HG03159 (cell line): ENCODE measurements around the gene FNDC3B.

Experiments used
- ATAC-seq: cut with Tn5 transposase; IDR thresholded peaks from one replicate; pipeline ENCODE4 v1.9.1; 2021; ENCODE audit warnings: mild to moderate bottlenecking, moderate library complexity; ENCODE audit not compliant: unreplicated experiment

The FNDC3B gene

GRCh38 chr3:172204716-172205115 lies 165.3 kb downstream of the FNDC3B start:
- ATAC-seq, result no peak

GRCh38 chr3:172208586-172209332 lies 169.4 kb downstream of the FNDC3B start:
- no peak for ATAC-seq

- ATAC-seq, result no peak
Measured at GRCh38 chr3:172209333-172210321, 170.2 kb downstream of the FNDC3B start.

GRCh38 chr3:172210355-172210754 lies 171.0 kb downstream of the FNDC3B start:
- no peak for ATAC-seq

- no peak for ATAC-seq
Measured at GRCh38 chr3:172211123-172211522, 171.7 kb downstream of the FNDC3B start.

GRCh38 chr3:172213200-172213599 lies 173.8 kb downstream of the FNDC3B start:
- no peak for ATAC-seq

GRCh38 chr3:172213904-172214303 lies 174.5 kb downstream of the FNDC3B start:
- ATAC-seq, result no peak

GRCh38 chr3:172216267-172216666 lies 176.9 kb downstream of the FNDC3B start:
- no peak for ATAC-seq

- ATAC-seq, result no peak
Measured at GRCh38 chr3:172216911-172217310, 177.5 kb downstream of the FNDC3B start.

GRCh38 chr3:172217877-172218276 lies 178.5 kb downstream of the FNDC3B start:
- no peak for ATAC-seq

GRCh38 chr3:172218350-172219323 lies 179.3 kb downstream of the FNDC3B start:
- no peak for ATAC-seq

GRCh38 chr3:172219750-172220149 lies 180.4 kb downstream of the FNDC3B start:
- ATAC-seq, result no peak

GRCh38 chr3:172221547-172221946 lies 182.2 kb downstream of the FNDC3B start:
- ATAC-seq, result no peak

GRCh38 chr3:172222478-172223071 lies 183.2 kb downstream of the FNDC3B start:
- no peak for ATAC-seq

- no peak for ATAC-seq
Measured at GRCh38 chr3:172223870-172224269, 184.5 kb downstream of the FNDC3B start.

- no peak for ATAC-seq
Measured at GRCh38 chr3:172224560-172225214, 185.3 kb downstream of the FNDC3B start.

- no peak for ATAC-seq
Measured at GRCh38 chr3:172225215-172225707, 185.9 kb downstream of the FNDC3B start.

- ATAC-seq, result no peak
Measured at GRCh38 chr3:172226831-172227230, 187.5 kb downstream of the FNDC3B start.

GRCh38 chr3:172227340-172228035 lies 188.1 kb downstream of the FNDC3B start:
- no peak for ATAC-seq
